Measurements from ENCODE around the gene STON2. TPM values are rescaled to one million over a fixed set of nuclear protein-coding genes. Genes with fewer than 3 reads are reported as not detected.

STON2 gene
- total RNA-seq, 2 experiments from 2014 or later, result not detected

GRCh38 chr14:81276073-81277069 is 123.8 kb downstream of the STON2 start:
- ChIA-PET POLR2A (no interaction called here), CTCF (no interaction called here)
- H3K9me3 Mint-ChIP-seq, result no peaks in the 10 kb centered on the region
- no peak overlapping the region for H3K27ac Mint-ChIP-seq
- Histone ChIP-seq H3K27me3 (ENCODE audit: control insufficient read depth in 1 of 2, insufficient read depth in 2 of 2, low read length in 2 of 2) (peaks cover 0 to 2% of the 10 kb centered on the region in 2 experiments), H3K36me3 (ENCODE audit: insufficient read depth, low read length) (no peaks in the 10 kb centered on the region), H3K4me1 (ENCODE audit: insufficient read depth, low read length) (no peaks in the 10 kb centered on the region), H3K27ac (ENCODE audit: low read depth in 1 of 2, low read length in 2 of 2) (no peak overlapping the region), H3K9me3 (ENCODE audit: control insufficient read depth in 1 of 2, insufficient read depth in 1 of 2, low read length in 2 of 2) (no peaks in the 10 kb centered on the region), H3K4me3 (ENCODE audit: low read length) (no peak overlapping the region)
- no peaks in the 10 kb centered on the region for H3K4me1 Mint-ChIP-seq (ENCODE audit: low read depth)
- no peak overlapping the region for H3K4me3 Mint-ChIP-seq
- no peaks in the 10 kb centered on the region for H3K27me3 Mint-ChIP-seq
- no peak for DNase-seq
- no peak for ATAC-seq (ENCODE audit: poor library complexity)
- TF ChIP-seq CTCF (IDR thresholded peaks at IDR 0.05), result no peak
- no peaks in the 10 kb centered on the region for H3K36me3 Mint-ChIP-seq (ENCODE audit: low read depth)
- intact Hi-C loops (cut with DNase I, micrococcal nuclease), result no loop called here

GRCh38 chr14:81275305-81276072 is 124.6 kb downstream of the STON2 start:
- no peaks in the 10 kb centered on the region for H3K9me3 Mint-ChIP-seq
- H3K4me3 Mint-ChIP-seq, result no peak overlapping the region
- ATAC-seq (ENCODE audit: poor library complexity) (no peak), DNase-seq (no peak)
- POLR2A ChIA-PET, result no interaction called here
- H3K27me3 Mint-ChIP-seq, result no peaks in the 10 kb centered on the region
- Histone ChIP-seq H3K9me3 (ENCODE audit: control insufficient read depth in 1 of 2, insufficient read depth in 1 of 2, low read length in 2 of 2) (no peaks in the 10 kb centered on the region), H3K27me3 (ENCODE audit: control insufficient read depth in 1 of 2, insufficient read depth in 2 of 2, low read length in 2 of 2) (peaks cover 0 to 2% of the 10 kb centered on the region in 2 experiments), H3K4me3 (ENCODE audit: low read length) (no peak overlapping the region), H3K27ac (ENCODE audit: low read depth in 1 of 2, low read length in 2 of 2) (no peak overlapping the region), H3K4me1 (ENCODE audit: insufficient read depth, low read length) (no peaks in the 10 kb centered on the region), H3K36me3 (ENCODE audit: insufficient read depth, low read length) (no peaks in the 10 kb centered on the region)
- CTCF ChIA-PET, result no interaction called here
- no peaks in the 10 kb centered on the region for H3K4me1 Mint-ChIP-seq (ENCODE audit: low read depth)
- no peak for TF ChIP-seq CTCF (IDR thresholded peaks at IDR 0.05)
- no peaks in the 10 kb centered on the region for H3K36me3 Mint-ChIP-seq (ENCODE audit: low read depth)
- intact Hi-C loops (cut with DNase I, micrococcal nuclease), result no loop called here
- H3K27ac Mint-ChIP-seq, result no peak overlapping the region

- ATAC-seq (ENCODE audit: poor library complexity), result no peak
- Mint-ChIP-seq H3K27ac (no peak overlapping the region), H3K4me3 (no peak overlapping the region), H3K27me3 (no peaks in the 10 kb centered on the region), H3K4me1 (ENCODE audit: low read depth) (peaks cover 5% of the 10 kb centered on the region), H3K36me3 (ENCODE audit: low read depth) (no peaks in the 10 kb centered on the region), H3K9me3 (no peaks in the 10 kb centered on the region)
- no peaks in the 10 kb centered on the region for H3K4me1 ChIP-seq (ENCODE audit: insufficient read depth, low read length)
- no peak overlapping the region for H3K4me3 ChIP-seq (ENCODE audit: low read length)
- H3K9me3 ChIP-seq (ENCODE audit: control insufficient read depth in 1 of 2, insufficient read depth in 1 of 2, low read length in 2 of 2), result no peaks in the 10 kb centered on the region
- no peak for TF ChIP-seq CTCF (IDR thresholded peaks at IDR 0.05)
- ChIA-PET POLR2A (no interaction called here), CTCF (no interaction called here)
- H3K27me3 ChIP-seq (ENCODE audit: control insufficient read depth in 1 of 2, insufficient read depth in 2 of 2, low read length in 2 of 2), result peaks cover 0 to 2% of the 10 kb centered on the region in 2 experiments
- H3K27ac ChIP-seq (ENCODE audit: low read depth in 1 of 2, low read length in 2 of 2), result no peak overlapping the region
- no peaks in the 10 kb centered on the region for H3K36me3 ChIP-seq (ENCODE audit: insufficient read depth, low read length)
- no peak for DNase-seq
- intact Hi-C loops (cut with DNase I, micrococcal nuclease), result no loop called here
Observed at GRCh38 chr14:81273961-81274575, 126.1 kb downstream of the STON2 start.
